GM10266 (cell line): ENCODE measurements around the gene NIP7.

ENCODE experiments used
- DNase-seq: peaks from one replicate; pipeline ENCODE4 v3.0.0; 2012; ENCODE audit errors: extremely low spot score
- CTCF ChIP-seq: IDR thresholded peaks from 2 replicates; pipeline ENCODE4 v1.5.1; 2012; ENCODE audit warnings: mild to moderate bottlenecking, low read depth; ENCODE audit not compliant: control insufficient read depth, insufficient read depth; ENCODE audit errors: missing control alignments

NIP7 gene

GRCh38 chr16:69366431-69366830 lies 26.9 kb downstream of the NIP7 start:
- TF ChIP-seq CTCF, result no peak
- DNase-seq, result no peak

- no peak for DNase-seq
- no peak for TF ChIP-seq CTCF
Observed at GRCh38 chr16:69367980-69368379, 28.4 kb downstream of the NIP7 start.

- TF ChIP-seq CTCF, result no peak
Observed at GRCh38 chr16:69368866-69369265, 29.3 kb downstream of the NIP7 start.

GRCh38 chr16:69371564-69371963 lies 32.0 kb downstream of the NIP7 start:
- no peak for TF ChIP-seq CTCF
- DNase-seq, result no peak

More at GRCh38 chr16:69368866-69369265, 29.3 kb downstream of the NIP7 start:
- DNase-seq, result no peak

- TF ChIP-seq CTCF, result no peak
- DNase-seq, result no peak
Observed at GRCh38 chr16:69373019-69373418, 33.4 kb downstream of the NIP7 start.

GRCh38 chr16:69376393-69377059 lies 37.0 kb downstream of the NIP7 start:
- TF ChIP-seq CTCF, result no peak
- DNase-seq, result no peak

GRCh38 chr16:69378036-69378435 lies 38.5 kb downstream of the NIP7 start:
- no peak for DNase-seq
- TF ChIP-seq CTCF, result no peak
